Panc1 (cell line): ENCODE data around the gene AGBL1. TPM values are rescaled to one million over a fixed set of nuclear protein-coding genes. Genes with fewer than 3 reads are reported as not detected.

Experiments used
- ATAC-seq: fragments of 200-7000 bp; cut with Tn5 transposase; 2 replicates; pipeline ENCODE4 v1.9.1; 2020; ENCODE audit warnings: mild to moderate bottlenecking, moderate library complexity
- BruUV-seq: library from RNA; stranded (reverse); fragments of 400-500 nt; replicated peaks from 2 replicates; lab custom pipeline; 2021; lab: Mats Ljungman, UMichigan
- CTCF ChIA-PET: fragments of 300-600 bp; sonication (Branson Sonifier 250); formaldehyde crosslinking; loops from one replicate; lab custom pipeline; 2022; ENCODE audit warnings: antibody characterized with exemption; lab: Charles Lee
- POLR2A ChIA-PET: fragments of 300-600 bp; sonication (Branson Sonifier 250); formaldehyde crosslinking; loops from one replicate; lab custom pipeline; 2022; ENCODE audit warnings: antibody characterized with exemption; lab: Charles Lee
- DNase-seq: peaks from one replicate; pipeline ENCODE4 v3.0.0-alpha.2; 2010; ENCODE audit warnings: low read depth, low spot score
- H3K27ac ChIP-seq: 2 replicates; pipeline ENCODE4 v1.5.1; 2011; ENCODE audit warnings: mild to moderate bottlenecking, low read length, inconsistent platforms
- H3K27me3 ChIP-seq: fragments of 200-500 bp; sonication (Bioruptor generic); 2 replicates; pipeline ENCODE4 v1.6.0; 2014; ENCODE audit warnings: low read length, inconsistent platforms; ENCODE audit not compliant: control insufficient read depth, insufficient read depth
- H3K36me3 ChIP-seq: fragments of 200-500 bp; sonication (Bioruptor generic); 2 replicates; pipeline ENCODE4 v1.5.1; 2014; ENCODE audit warnings: inconsistent platforms, mild to moderate bottlenecking, low read length, moderate library complexity; ENCODE audit not compliant: control insufficient read depth, insufficient read depth
- H3K4me1 ChIP-seq: 2 replicates; pipeline ENCODE4 v1.5.1; 2011; ENCODE audit warnings: inconsistent platforms, mild to moderate bottlenecking, low read length, moderate library complexity; ENCODE audit not compliant: control insufficient read depth, insufficient read depth
- H3K4me3 ChIP-seq, 2 experiments: 2 replicates each; pipeline ENCODE4 v1.5.1; 2011 to 2012; ENCODE audit warnings: low read depth in 2 of 2, low read length in 2 of 2, mild to moderate bottlenecking in 2 of 2, inconsistent platforms in 1 of 2, moderate library complexity in 1 of 2
- H3K9me3 ChIP-seq: fragments of 200-500 bp; sonication (Bioruptor generic); 2 replicates; pipeline ENCODE4 v1.5.1; 2014; ENCODE audit warnings: low read depth, mild to moderate bottlenecking, inconsistent platforms, low read length, moderate library complexity; ENCODE audit not compliant: control insufficient read depth, insufficient read depth
- CTCF ChIP-seq: fragments of 450-650 bp; IDR thresholded peaks from 2 replicates; pipeline ENCODE4 v1.5.1; 2017; ENCODE audit warnings: mild to moderate bottlenecking
- POLR2AphosphoS5 ChIP-seq: IDR thresholded peaks from 2 replicates; pipeline ENCODE4 v1.6.1; 2012; ENCODE audit warnings: mild to moderate bottlenecking, low read depth, low read length, moderate library complexity
- REST ChIP-seq, 2 experiments: IDR thresholded peaks; 2 replicates each; pipeline ENCODE4 v1.6.1; 2011 to 2012; ENCODE audit warnings: low read depth in 2 of 2, control low read depth in 1 of 2, low read length in 1 of 2, mild to moderate bottlenecking in 1 of 2, moderate library complexity in 1 of 2; ENCODE audit not compliant: insufficient read depth in 1 of 2
- SIN3A ChIP-seq: IDR thresholded peaks from 2 replicates; pipeline ENCODE4 v1.6.1; 2012; ENCODE audit warnings: low read depth, mild to moderate bottlenecking, low read length, moderate library complexity, borderline replicate concordance; ENCODE audit not compliant: insufficient read depth
- TCF7L2 ChIP-seq: IDR thresholded peaks from 2 replicates; pipeline ENCODE4 v1.6.1; 2011; ENCODE audit warnings: mild to moderate bottlenecking, low read depth, low read length, inconsistent platforms
- in situ Hi-C: cut with HindIII; loops from 2 replicates; pipeline ENCODE4 v1.10.0; 2016; ENCODE audit warnings: low sequenced_read_pairs, low pct_unique_long_range_greater_than_20kb
- intact Hi-C: fragments of 100-400 bp; cut with micrococcal nuclease; formaldehyde crosslinking; loops from one replicate; pipeline ENCODE4 v1.10.0; 2022; ENCODE audit not compliant: unreplicated experiment
- total RNA-seq: library from RNA; stranded (reverse); gene quantifications from one replicate; pipeline ENCODE4 v1.2.1, GENCODE V29; 2021; ENCODE audit not compliant: unreplicated experiment

AGBL1 gene
- total RNA-seq, 1 experiment from 2014 or later = not detected

- in situ Hi-C loops = no loop called here
Observed at GRCh38 chr15:86849136-86849535, 769.5 kb downstream of the AGBL1 start.

GRCh38 chr15:86849558-86850285 is 770.1 kb downstream of the AGBL1 start:
- TF ChIP-seq POLR2AphosphoS5 = no peak
- TF ChIP-seq REST (IDR thresholded peaks at IDR 0.05; ENCODE audit: insufficient read depth in 1 of 2, low read depth in 2 of 2, low read length in 1 of 2) = no peak
- TF ChIP-seq CTCF = no peak
- no peak for TF ChIP-seq TCF7L2
- TF ChIP-seq SIN3A = no peak
- no peaks in the 10 kb centered on the region for H3K9me3 ChIP-seq
- POLR2A ChIA-PET = no interaction called here
- no peak overlapping the region for H3K4me3 ChIP-seq
- in situ Hi-C loops (no loop called here), intact Hi-C loops (no loop called here)
- ATAC-seq (no peak), DNase-seq (no peak)
- H3K4me1 ChIP-seq = no peaks in the 10 kb centered on the region
- no peaks in the 10 kb centered on the region for H3K27me3 ChIP-seq
- BruUV-seq = no TSS peak
- no peak overlapping the region for H3K27ac ChIP-seq
- H3K36me3 ChIP-seq = no peaks in the 10 kb centered on the region
- CTCF ChIA-PET = interaction anchor here (0.6 kb wide), 1 partner anchor 941 kb away, joined by 11 read pairs; no protein-coding TSS in a partner anchor

More at GRCh38 chr15:86849136-86849535, 769.5 kb downstream of the AGBL1 start:
- Histone ChIP-seq H3K9me3 (no peaks in the 10 kb centered on the region), H3K27ac (no peak overlapping the region), H3K4me1 (no peaks in the 10 kb centered on the region), H3K36me3 (no peaks in the 10 kb centered on the region), H3K4me3 (no peak overlapping the region), H3K27me3 (no peaks in the 10 kb centered on the region)
- no peak for ATAC-seq
- no TSS peak for BruUV-seq
- no peak for DNase-seq
- ChIA-PET CTCF (interaction anchor here (0.6 kb wide), 1 partner anchor 942 kb away, joined by 11 read pairs; no protein-coding TSS in a partner anchor), POLR2A (no interaction called here)
- TF ChIP-seq REST (IDR thresholded peaks at IDR 0.05; ENCODE audit: insufficient read depth in 1 of 2, low read depth in 2 of 2, low read length in 1 of 2) (no peak), POLR2AphosphoS5 (no peak), TCF7L2 (no peak), SIN3A (no peak), CTCF (no peak)
- intact Hi-C loops = no loop called here
